HG03378 (cell line): ENCODE results near the gene EPC2.

Experiments
- ATAC-seq: cut with Tn5 transposase; IDR thresholded peaks from one replicate; pipeline ENCODE4 v1.9.1; 2021; ENCODE audit warnings: mild to moderate bottlenecking, moderate library complexity; ENCODE audit not compliant: unreplicated experiment

The EPC2 gene, protein sequence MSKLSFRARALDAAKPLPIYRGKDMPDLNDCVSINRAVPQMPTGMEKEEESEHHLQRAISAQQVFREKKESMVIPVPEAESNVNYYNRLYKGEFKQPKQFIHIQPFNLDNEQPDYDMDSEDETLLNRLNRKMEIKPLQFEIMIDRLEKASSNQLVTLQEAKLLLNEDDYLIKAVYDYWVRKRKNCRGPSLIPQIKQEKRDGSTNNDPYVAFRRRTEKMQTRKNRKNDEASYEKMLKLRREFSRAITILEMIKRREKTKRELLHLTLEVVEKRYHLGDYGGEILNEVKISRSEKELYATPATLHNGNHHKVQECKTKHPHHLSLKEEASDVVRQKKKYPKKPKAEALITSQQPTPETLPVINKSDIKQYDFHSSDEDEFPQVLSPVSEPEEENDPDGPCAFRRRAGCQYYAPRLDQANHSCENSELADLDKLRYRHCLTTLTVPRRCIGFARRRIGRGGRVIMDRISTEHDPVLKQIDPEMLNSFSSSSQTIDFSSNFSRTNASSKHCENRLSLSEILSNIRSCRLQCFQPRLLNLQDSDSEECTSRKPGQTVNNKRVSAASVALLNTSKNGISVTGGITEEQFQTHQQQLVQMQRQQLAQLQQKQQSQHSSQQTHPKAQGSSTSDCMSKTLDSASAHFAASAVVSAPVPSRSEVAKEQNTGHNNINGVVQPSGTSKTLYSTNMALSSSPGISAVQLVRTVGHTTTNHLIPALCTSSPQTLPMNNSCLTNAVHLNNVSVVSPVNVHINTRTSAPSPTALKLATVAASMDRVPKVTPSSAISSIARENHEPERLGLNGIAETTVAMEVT

DNA sequence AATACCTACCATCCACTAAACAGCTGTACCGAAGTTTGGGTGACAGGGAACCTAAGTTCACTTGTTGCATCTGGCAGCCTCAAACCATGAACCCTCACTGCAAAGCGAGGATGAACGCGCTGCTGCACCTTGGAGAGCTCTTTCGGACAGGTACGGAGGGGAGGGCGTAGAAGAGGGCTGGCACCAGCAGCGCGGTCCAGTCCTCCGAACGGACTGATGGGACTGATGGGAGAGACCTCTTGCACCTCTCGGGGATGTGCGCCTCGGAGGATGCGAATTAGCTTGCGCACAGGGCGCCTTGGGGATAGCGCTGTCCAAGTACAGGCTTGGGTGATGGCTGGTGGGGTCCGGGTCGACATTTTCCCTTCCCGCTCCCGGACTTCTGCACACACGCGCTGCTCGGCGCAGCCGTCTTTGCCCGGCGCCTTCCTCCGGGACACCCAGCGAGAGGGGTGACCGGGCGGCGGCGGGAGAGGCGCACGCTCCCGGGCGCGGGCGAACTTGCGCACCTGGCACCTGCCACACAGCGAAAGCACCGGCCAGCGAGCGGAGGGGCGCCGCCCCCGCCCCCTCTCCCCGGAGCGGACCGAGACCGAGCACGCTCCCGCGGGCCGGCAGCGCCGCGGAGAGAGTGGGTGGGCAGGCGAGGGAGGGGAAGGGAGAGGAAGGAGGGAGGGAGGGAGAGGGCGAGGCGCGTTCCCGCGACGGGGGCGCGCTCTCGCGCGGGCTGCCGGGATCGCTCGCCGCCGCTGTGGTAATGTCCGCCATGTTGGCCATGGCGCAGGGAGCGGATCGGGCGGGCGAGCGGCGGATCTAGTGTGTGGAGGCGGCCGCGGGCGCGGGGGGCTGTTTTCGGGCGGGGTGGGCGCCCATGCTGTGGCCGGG, at the start of gene EPC2:
EPC2 (plus strand) TSS at position 754 of the 885 bp plus-strand sequence. CDS start 267 bp downstream, outside the sequence.
- ATAC-seq, result peak; percentile 32

DNA sequence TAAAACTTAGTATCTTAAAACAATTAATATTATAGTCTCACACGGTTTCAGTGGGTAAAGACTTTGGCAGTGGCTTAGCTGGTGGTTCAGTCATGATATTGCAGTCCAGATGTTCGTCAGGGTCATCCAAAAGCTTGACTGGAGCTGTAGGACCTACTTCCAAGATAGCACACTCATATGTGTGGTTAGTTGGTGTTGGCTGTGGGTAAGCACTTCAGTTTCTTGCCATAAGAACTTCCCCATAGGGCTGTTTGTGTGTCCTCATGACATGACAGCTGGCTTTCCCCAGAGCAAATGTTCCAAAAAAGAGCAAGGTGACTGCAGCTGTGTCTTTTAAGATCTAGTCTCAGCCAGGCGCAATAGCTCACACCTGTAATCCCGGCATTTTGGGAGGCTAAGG, 48.5 kb upstream of the EPC2 start:
- no peak for ATAC-seq

DNA sequence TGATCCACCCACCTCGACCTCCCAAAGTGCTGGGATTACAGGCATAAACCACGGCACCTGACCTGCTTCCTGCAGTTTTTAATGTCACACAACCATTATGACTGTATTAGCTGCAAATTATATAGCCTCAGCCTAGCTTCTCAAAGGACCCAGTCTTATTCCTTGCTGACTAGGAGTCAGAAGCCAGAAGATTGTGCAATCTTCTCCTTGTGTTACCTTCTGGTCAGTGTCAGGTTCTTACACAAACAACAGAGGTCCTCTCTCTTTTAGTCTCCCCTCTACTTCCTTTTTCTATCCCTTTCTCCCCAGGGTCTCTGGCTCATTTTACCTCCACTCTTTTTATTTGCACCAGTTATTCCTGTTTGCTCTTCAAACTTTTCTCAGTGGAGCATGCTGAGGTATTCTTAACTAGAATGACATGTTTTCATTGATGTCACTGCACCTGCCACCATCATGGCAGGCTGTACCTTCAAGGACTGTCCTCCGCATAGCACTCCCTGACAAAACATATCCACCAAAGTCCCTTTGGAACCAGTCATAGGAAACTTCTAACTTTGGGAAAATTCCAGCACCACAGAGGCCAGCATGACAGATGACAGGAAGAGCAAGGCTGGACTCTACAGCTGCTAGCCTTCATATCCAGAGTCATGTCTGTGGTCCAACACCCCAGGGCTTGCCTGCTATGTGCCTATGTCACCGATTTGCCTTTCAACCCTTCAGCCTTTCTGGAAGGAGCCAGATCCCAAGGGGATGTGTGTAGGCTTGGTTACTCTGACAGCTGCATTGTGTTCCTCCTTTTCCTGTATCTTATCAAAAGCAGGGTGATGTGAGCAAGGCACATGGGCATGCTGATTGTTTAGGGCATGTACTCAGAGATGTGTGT, 45.2 kb upstream of the EPC2 start:
- no peak for ATAC-seq

DNA sequence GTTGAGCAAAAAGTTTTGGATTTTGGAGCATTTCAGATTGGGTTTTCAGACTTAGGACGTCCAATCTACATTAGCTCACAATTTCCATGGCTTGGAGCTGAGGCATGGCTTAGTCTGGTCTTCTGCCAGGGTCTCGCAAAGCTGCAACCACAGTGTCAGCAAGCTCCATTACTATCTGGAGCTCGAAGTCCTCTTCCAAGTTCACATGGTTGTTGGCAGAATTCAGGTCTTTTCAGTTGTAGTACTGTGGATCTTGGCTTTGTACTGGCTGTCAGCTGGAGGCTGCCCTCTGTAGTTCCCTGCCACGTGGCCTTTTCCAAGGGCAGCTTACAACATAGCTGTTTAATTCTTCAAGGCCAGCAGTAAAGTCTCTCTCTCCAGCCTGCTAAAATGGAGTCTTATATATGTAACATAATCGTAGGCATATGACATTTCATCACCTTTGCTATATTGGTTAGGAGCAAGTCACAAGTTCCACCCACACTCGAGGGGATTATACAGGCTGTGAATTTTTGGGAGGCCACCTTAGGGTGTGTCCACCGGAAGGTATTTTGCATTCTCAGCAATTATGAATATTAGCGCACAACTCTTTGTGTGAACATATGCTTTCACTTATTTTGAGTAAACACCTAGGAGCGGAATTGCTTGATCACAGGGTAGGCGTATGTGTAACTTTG, 41.5 kb upstream of the EPC2 start:
- ATAC-seq, result peak; percentile 12

DNA sequence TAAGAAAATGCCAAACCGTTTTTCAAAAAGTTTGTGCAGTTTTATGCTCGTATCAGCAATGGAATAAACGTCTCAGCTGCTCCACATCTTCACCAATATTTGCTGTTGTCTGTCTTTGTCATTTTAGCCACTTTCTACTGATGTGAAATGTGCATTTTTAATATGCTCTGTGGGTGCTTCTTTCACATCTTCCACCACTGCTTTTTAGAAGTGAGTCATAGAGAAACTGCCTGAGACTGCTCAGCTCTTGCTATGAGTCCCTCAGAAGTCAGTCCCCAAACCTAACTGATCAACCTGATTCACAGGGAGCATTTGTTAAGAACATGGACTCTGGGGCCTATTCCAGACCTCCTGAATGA, 41.0 kb upstream of the EPC2 start:
- ATAC-seq, result peak; percentile 99

DNA sequence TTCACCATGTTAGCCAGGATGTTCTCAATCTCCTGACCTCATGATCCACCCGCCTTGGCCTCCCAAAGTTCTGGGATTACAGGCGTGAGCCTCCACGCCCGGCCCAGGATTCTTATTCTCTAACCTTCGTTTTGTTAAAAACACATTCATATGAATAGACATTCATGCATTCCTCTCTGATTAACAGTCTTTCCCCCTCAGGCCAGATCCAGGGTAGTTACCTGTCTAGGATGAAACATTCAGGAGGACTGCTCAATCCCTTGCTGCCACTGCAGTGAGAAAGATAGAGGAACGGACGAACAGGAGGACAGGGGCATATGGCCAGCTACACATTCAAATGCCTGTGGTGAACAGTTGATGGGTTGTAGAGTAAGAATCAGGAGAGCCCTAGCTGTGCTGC, 39.6 kb upstream of the EPC2 start:
- no peak for ATAC-seq

DNA sequence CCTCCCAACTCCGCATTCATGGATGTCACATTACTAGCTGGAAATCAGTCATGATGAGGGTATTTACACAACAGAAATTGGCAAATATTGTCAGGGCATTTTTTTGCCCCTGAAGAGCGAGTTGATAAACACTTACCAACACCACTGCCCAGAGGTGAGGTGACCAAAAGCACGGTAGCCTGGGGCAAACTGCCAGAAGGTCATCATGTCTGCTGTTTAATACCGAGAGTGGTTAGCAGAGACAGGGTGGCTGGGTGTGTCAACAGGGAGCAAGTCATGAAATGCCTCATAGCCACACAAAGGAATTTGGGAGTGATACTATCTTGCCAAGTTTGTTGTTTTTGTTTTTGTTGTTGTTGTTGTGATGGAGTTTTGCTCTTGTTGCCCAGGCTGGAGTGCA, 37.0 kb upstream of the EPC2 start:
- no peak for ATAC-seq

DNA sequence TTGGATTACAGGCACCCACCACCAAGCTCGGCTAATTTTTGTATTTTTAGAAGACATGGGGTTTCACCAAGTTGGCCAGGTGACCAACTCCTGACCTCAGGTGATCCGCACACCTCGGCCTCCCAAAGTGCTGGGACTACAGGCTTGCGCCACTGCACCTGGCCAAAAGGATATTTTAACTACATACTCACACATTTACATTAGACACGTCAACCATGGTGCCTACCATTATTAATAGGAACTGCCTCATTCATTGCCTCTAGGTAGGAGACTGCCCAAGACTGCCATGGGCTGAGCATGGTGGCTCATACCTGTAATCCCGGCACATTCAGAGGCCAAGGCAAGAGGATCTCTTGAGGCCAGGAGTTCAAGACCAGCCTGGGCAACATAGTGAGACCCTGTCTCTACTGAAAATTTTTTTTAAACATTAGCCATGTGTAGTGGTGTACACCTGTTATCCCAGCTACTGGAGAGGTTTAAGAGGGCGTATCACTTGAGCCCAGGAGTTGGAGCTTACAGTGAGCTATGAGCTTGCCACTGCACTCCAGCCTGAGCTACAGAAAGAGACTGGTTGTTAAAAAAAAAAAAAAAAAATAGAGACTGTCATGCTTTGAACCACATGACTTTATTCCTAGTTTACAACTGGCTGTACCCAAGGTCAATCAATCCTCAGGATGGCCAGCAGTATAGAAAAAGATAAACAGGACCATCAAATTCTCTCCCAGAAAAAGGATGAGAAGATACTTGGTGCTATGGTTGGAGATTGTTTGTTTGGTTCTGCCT, 31.1 kb upstream of the EPC2 start:
- ATAC-seq, result no peak

DNA sequence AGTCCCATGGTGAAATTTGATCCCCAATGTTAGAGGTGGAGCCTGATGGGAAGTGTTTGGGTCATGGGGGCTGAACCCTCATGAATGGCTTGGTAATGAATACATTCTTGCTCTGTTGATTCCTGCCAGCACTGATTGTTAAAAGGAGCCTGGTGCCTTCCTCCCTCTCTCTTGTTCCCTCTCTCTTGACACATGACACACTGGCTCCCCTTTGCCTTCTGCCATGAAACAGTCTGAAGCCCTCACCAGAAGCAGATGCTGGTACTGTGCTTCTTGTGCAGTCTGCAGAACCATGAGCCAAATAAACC, 30.6 kb upstream of the EPC2 start:
- no peak for ATAC-seq

DNA sequence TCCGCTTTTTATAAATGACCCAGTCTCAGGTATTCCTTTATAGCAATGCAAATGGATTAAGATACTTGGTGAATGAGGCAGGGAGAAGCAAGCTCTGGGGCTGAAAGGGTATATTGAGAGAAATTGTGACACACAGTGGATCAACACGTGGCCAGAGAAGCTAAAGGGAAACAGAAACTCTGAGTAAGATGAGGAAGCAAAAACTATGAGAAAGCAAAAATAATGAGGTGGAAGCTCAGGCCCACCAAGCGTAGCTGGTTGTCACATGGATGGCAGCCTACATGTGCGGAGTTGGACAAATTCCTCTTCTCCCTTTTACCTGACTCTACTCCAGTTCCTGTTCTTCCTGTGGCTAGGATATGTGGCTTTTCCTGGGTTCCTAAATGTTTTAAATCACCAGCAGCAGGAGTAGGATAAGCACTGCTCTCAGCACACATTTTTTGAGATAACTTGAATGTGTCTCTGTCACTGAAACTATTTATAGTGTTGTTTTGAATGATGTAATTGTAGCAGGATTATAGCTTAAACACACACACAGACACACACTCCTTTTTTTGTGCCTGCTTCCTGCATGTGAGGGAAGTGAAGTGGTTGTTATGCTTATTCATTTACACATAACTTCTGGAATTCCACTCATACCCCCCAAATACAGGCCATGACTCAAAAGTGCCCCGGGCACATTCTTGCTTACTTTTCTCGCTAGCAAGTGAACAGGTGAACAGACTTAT, 30.1 kb upstream of the EPC2 start:
- ATAC-seq, result peak; percentile 96

DNA sequence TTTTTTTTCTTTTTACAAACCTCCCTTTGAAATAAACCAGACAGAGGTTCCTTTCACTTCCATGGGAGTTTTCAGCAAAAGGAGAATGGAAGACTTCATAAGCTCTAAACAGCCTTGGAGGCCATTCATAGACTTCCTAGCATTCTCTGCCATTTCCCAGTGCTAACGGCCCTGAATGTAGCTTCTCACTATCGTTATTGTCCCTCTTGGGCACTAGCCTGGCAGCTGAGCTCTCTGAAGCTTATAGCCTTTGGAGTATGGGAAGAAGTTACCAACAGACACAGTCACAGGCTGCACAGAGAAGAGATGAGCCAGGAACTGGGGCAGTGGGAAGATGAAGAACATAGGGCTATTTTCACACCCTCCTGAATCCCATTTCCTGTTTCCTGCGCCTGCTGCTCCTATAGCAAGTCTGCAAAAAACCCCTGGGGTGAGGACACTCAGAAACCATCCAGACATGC, 29.1 kb upstream of the EPC2 start:
- no peak for ATAC-seq

DNA sequence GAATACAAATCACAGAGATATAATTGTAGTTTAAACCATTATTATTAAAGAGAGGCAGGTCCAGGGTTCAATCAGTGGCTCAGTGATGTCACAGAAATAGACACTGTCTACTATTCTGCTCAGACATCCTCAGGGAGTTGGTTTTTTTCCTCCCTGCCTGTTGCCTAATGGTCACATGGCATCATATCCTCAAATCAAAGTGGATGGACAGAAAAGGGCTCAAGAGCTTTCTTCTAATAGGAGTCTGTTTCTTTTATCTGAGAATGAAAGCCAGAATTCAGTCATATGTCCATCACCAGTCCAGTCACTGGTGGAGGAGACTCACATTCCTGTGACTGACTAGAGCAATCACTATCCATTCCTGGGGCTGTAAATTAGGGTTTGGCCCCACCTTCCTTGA, 27.9 kb upstream of the EPC2 start:
- no peak for ATAC-seq

DNA sequence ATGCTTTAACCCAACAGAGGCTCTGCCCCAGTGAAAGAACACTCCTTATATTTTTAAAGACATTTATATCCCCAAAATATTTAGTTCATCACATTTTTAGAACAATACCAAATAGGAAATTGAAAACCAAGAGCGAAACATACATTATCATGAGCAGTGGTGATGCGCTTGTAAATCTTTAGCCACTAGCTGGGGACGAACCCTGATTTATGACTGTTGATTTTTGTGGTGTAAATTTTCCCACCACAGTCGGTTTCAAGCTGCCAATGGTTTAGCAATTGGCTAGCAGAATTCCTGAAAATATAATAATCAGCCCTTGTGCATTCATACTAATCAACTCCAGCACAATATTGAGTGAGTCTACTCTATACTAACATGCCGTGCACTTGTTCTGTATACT, 27.3 kb upstream of the EPC2 start:
- no peak for ATAC-seq

DNA sequence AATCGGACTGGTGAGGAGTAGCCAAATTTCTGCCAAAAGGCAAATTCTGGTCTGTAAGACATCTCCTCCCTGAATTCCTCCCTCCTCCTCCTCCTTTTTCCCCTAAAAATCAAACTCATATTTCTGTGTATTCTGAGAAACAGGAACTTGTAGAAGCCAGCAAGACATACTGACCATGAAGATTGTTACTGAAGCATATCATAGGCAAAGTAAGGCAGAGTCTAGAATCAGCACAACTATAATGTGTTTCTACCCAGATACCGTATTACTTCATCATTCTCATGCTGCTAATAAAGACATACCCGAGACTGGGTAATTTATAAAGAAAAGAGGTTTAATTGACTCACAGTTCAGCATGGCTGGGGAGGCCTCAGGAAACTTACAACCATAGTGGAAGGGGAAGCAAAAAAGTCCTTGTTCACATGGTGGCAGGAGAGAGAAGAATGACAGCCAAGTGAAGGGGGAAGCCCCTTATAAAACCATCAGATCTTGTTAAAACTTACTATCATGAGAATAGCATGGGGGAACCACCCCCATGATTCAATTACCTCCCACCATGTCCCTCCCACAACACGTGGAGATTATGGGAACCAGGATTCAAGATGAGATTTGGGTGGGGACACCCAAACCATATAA, 24.9 kb upstream of the EPC2 start:
- no peak for ATAC-seq

DNA sequence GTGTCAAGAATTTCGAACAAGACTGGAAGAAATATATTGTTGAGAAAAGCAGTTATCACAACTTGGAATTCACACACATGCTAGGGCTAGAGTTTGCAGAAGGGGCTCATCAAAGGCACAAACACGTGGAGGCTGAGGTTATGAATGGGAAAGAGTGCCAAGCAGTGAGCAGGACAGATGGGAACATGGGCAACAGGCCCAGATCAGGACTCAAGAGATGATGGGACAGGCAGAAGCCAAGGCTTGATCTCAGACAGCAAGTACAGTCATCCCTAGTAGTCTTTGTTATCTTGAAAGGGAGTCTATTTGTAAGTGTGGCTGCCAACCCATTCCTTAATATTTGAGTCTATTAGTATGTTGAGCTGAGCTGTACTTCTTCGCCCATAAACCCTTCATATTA, 22.2 kb upstream of the EPC2 start:
- no peak for ATAC-seq

DNA sequence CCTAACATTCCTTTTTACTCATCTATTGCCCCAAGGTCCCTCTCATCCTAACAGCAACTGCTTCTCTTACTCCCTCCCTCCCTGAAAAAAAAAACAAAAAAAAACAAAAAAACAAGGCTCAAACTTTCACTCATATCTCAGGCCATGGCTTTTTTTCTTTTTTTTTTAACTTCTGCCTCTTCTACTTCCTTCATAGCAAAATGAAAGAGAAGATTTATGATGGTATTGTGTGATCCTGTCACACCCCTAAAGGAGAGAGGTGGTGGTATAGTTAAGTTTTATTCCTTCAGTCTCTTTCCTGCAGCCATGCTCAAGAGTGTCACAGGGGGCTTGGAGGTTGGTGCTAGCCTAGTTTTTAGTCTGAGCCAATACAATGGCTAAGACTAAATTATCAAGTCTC, 21.5 kb upstream of the EPC2 start:
- ATAC-seq, result no peak

DNA sequence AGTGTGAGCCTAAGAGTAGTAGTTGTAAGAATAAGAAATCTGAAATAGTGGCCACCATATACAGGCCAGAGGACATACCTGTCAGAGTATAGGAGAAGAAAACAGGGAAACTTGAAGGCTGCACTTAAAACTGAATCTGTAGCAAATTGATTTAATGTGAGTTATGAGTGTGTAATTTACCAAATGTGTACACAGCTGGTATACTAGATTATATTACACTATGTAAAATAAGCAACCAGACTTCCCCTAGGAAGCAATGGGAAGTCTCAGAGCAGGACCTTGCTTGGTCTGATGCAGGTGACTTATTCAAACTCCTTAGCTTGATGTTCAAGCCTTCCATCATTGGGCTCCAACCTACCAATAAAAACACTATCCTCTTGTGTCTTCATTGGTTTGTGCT, 17.3 kb upstream of the EPC2 start:
- no peak for ATAC-seq

DNA sequence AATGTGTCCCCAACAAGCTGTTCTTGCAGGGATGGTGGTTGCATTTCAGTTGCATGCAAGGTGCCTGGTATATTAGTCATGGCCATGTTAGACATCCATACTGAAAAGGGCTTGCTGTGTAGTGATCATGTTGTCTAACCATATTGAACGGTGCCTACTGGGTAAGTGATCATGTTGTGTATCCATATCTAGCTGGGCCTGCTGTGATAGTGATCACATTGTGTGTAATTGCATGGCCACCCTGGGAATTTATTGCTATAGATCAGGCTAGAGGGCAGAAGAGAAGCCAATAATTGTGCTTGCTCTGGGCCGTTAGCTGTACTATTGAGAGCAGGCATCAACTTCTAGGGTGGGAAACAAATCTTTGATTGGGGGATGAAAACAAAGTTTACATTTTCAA, 9.8 kb upstream of the EPC2 start:
- no peak for ATAC-seq
